Body of pancreas (tissue), 4 donors: ENCODE results near the gene COL6A3. TPM values are rescaled to one million over a fixed set of nuclear protein-coding genes. Genes with fewer than 3 reads are reported as not detected.

Experiments used
- ATAC-seq: fragments of 150-250 bp; one replicate; pipeline ENCODE4 v1.9.1; 2016
- DNase-seq, 4 donors: peaks; one replicate each; pipeline ENCODE4 v3.0.0-alpha.2; 2019
- H3K27ac ChIP-seq, 4 donors: fragments of 200-600 bp; sonication (generic); 1 replicate in 3 of 4; 2 replicates in 1 of 4; pipeline versions ENCODE4 v1.5.1 to v1.6.1; 2016 to 2019; ENCODE audit warnings: mild to moderate bottlenecking in 1 of 4, mixed read lengths in 1 of 4, moderate library complexity in 1 of 4
- H3K27me3 ChIP-seq, 2 donors: fragments of 200-600 bp; sonication (generic); one replicate each; pipeline ENCODE4 v1.6.0; 2016; ENCODE audit warnings: mild to moderate bottlenecking in 1 of 2
- H3K36me3 ChIP-seq, 2 donors: fragments of 200-600 bp; sonication (generic); replicated peaks in 1 of 2; 2 replicates each; pipeline ENCODE4 v1.5.1; 2016; ENCODE audit warnings: low read depth in 2 of 2; ENCODE audit not compliant: insufficient read depth in 1 of 2
- H3K4me1 ChIP-seq: fragments of 200-600 bp; sonication (generic); one replicate; pipeline ENCODE4 v1.6.0; 2016
- H3K4me3 ChIP-seq, 2 donors: fragments of 200-600 bp; sonication (generic); 1 replicate in 1 of 2; 2 replicates in 1 of 2; pipeline ENCODE4 v1.5.1; 2016 to 2019
- H3K9me3 ChIP-seq, 3 donors: fragments of 200-600 bp; sonication (generic); 1 replicate in 2 of 3; 2 replicates in 1 of 3; pipeline ENCODE4 v1.5.1; 2016
- POLR2A ChIP-seq, 3 donors: fragments of 450-650 bp; IDR thresholded peaks; one replicate each; pipeline ENCODE4 v1.6.1; 2016; ENCODE audit warnings: antibody characterized with exemption in 3 of 3, mild to moderate bottlenecking in 2 of 3
- WGBS, 2 donors: methylation state at CpG; one replicate each; pipeline ENCODE4 v1.1.5; 2017; 5-methylcytosine and 5-hydroxymethylcytosine counted together
- intact Hi-C: fragments of 100-400 bp; cut with DNase I; formaldehyde crosslinking; loops from one replicate; pipeline ENCODE4 v1.15.1; 2023
- total RNA-seq, 2 donors: library from RNA; depleted of rRNA; stranded (reverse); fragments of >200 nt; gene quantifications; one replicate each; pipeline ENCODE4 v1.1.0, GENCODE V29; 2016
- TF ChIP-seq, protein P1 (sequence below), 7 experiments: fragments of 450-650 bp in 4 of 7; fragments of 200-600 bp in 3 of 7; sonication (generic) in 3 of 7; IDR thresholded peaks; one replicate each; pipeline ENCODE4 v1.5.1; 2016 to 2019; ENCODE audit warnings: antibody characterized with exemption in 7 of 7

COL6A3 gene
- total RNA-seq, 2 donors from 2014 or later = 46.4 to 121 TPM

DNA sequence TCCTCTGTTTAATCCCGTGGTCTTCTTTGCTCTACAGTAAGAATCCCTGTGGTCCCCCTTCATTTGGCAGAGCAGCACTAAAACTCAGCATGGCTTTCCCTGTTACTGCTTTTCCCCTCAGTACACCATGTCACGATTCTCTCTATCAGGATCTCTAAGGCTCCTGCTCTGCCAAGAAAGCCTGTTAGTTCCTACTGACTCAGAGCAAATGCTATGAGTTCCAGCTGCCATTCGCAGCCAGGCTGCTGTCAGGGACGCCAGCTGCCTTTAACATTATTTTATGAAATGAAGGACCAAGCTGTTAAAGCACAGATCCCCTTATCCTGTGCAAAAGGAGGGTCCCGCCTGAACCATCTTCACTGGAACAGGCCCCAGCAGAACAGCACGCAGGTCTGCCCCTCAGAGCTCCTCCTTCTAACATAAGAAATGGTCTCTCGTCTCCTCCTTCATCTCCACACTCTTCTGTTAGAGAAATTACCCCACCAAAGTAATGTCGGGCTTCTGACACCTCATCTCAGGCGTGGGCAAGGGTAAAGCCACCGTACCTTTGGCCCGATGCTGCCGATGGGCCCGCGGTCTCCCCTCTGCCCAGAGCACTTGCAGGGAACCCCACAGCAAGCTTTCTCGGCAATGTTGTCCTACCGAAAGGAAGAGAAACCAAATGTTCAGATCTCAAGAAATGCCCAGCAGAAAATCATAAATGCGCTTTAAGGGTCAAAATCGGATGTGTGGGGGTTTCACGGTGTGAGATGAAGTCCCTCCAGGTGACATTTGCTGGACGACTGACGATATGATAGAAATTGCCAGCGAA, 52.6 kb downstream of the COL6A3 start:
- H3K9me3 ChIP-seq = no peaks in the 10 kb centered on the region
- H3K4me1 ChIP-seq = no peaks in the 10 kb centered on the region
- no peaks in the 10 kb centered on the region for H3K27me3 ChIP-seq
- TF ChIP-seq, protein P1, sequence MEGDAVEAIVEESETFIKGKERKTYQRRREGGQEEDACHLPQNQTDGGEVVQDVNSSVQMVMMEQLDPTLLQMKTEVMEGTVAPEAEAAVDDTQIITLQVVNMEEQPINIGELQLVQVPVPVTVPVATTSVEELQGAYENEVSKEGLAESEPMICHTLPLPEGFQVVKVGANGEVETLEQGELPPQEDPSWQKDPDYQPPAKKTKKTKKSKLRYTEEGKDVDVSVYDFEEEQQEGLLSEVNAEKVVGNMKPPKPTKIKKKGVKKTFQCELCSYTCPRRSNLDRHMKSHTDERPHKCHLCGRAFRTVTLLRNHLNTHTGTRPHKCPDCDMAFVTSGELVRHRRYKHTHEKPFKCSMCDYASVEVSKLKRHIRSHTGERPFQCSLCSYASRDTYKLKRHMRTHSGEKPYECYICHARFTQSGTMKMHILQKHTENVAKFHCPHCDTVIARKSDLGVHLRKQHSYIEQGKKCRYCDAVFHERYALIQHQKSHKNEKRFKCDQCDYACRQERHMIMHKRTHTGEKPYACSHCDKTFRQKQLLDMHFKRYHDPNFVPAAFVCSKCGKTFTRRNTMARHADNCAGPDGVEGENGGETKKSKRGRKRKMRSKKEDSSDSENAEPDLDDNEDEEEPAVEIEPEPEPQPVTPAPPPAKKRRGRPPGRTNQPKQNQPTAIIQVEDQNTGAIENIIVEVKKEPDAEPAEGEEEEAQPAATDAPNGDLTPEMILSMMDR (IDR thresholded peaks at IDR 0.05) = no peak
- TF ChIP-seq POLR2A (IDR thresholded peaks at IDR 0.05) = no peak
- no peak overlapping the region for H3K4me3 ChIP-seq
- DNase-seq (no peak), ATAC-seq (no peak)
- intact Hi-C loops = no loop called here
- 78 to 81% methylated on average over 21 to 22 of the region's 22 CpGs for WGBS, 2 donors
- no peaks in the 10 kb centered on the region for H3K36me3 ChIP-seq
- no peak overlapping the region for H3K27ac ChIP-seq

DNA sequence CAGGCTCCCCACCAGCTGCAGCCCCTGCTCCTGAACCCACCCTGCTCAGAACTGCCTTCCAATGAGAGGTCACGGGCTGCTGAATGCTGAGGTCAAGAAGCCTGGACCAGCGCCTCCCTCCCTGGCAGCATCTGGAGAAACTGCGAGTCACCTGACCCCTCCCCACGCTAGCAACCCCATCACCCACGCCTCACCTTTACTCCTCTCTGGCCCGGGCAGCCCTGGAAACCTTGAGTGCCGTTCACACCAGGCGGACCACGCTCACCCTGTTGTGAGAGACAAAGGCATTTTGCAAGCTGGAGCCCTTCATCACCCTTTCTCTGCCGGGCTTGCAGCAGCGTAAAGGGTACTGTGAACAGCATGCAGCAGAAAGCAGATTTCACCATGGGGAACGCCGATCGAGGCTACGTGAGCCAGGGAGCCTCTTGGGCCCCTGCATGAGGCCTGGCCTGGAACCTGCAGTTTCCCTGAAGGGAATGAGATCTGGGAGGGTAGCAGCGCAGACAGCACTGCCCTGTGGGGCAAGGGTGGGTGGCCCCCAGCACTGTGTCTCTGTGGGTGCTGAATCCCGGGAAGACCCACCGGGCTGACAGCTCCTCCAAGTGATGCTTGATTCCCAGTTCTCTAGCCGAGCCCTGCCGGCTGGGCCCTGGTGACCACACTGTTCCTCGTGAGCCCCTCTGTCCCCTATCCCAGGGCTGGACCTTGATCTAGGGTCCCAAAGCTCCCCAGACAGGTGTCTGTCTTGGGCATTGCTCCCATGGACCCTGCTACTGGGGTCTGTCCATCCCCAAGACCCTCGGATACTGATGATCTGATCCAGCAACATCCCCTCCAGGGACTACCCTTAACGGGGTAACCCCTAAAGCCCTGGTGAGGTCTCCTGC, 53.8 kb downstream of the COL6A3 start:
- intact Hi-C loops = no loop called here
- Histone ChIP-seq H3K9me3 (no peaks in the 10 kb centered on the region), H3K36me3 (no peaks in the 10 kb centered on the region), H3K27ac (no peak overlapping the region), H3K4me1 (no peaks in the 10 kb centered on the region), H3K27me3 (no peaks in the 10 kb centered on the region), H3K4me3 (no peak overlapping the region)
- ATAC-seq (no peak), DNase-seq (no peak)
- no peak for TF ChIP-seq POLR2A (IDR thresholded peaks at IDR 0.05)
- TF ChIP-seq, protein P1 (IDR thresholded peaks at IDR 0.05) = no peak
- 56 to 71% methylated on average over 9 to 23 of the region's 23 CpGs for WGBS, 2 donors

DNA sequence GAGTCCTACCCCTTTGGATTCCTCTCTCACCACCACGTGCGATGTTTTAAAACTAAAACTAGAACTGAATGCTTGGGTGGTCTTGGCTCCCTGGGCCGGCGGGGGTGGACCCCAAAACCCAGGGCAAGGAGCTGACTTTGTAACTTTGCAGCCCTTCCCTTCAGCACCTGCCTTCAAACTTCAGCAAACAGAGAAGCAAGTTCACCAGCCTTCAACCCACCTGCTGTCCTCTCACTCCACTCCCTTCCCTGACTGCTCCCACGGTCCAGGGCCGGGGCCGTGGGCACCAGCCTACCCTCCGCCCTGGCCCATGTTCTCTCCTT, 54.5 kb downstream of the COL6A3 start:
- H3K27me3 ChIP-seq = no peaks in the 10 kb centered on the region
- no peaks in the 10 kb centered on the region for H3K9me3 ChIP-seq
- DNase-seq (no peak), ATAC-seq (no peak)
- 59 to 70% methylated on average over 8 of the region's 8 CpGs for WGBS, 2 donors
- intact Hi-C loops = no loop called here
- H3K27ac ChIP-seq = no peak overlapping the region
- TF ChIP-seq POLR2A (IDR thresholded peaks at IDR 0.05) = no peak
- TF ChIP-seq, protein P1 (IDR thresholded peaks at IDR 0.05) = no peak
- H3K36me3 ChIP-seq = no peaks in the 10 kb centered on the region
- no peak overlapping the region for H3K4me3 ChIP-seq
- H3K4me1 ChIP-seq = no peaks in the 10 kb centered on the region

DNA sequence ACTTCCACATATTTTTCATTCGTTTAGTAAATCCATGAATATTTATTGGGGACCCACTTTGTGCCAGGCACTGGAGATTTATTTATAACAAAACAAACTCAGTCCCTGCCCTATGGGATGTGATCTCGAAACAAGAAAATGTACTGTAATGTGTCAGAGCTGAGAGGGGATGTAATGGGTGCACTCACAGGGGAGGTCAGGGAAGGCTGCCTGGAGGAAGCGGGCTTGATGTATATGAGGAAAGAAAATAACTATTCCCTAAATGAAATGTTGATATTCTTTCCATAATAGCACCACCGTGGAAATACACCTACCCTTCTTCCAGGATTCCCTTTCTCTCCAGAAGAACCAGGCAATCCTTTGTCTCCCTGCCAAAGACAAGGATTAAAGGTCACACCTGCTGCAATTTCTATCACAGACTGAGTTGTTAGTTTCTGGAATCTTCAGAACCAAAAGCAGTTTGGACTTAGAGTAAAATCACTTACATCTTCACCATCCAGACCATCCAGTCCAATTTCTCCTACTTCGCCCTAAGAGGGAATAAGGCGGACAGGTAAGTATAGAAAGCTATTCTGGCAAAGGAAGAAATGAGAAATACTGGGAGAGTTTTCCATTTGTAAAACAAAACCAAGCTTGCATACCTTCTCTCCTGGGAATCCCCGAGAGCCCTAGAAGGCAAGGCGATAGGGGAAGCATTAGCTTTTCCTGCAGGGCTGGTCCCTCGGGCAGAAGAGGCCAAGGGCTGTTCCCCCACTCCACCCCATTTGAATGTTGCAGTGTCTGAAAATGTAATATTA, 55.0 kb downstream of the COL6A3 start:
- Histone ChIP-seq H3K4me1 (no peaks in the 10 kb centered on the region), H3K9me3 (no peaks in the 10 kb centered on the region), H3K27me3 (no peaks in the 10 kb centered on the region), H3K4me3 (no peak overlapping the region), H3K27ac (no peak overlapping the region), H3K36me3 (no peaks in the 10 kb centered on the region)
- intact Hi-C loops = no loop called here
- WGBS, 2 donors = 59 to 60% methylated on average over 9 of the region's 9 CpGs
- DNase-seq (no peak), ATAC-seq (no peak)
- TF ChIP-seq POLR2A (IDR thresholded peaks at IDR 0.05) = no peak
- TF ChIP-seq, protein P1 (IDR thresholded peaks at IDR 0.05) = no peak
